Fibroblast of villous mesenchyme (primary cell): ENCODE data around the gene RAB4A. TPM values are rescaled to one million over a fixed set of nuclear protein-coding genes. Genes with fewer than 3 reads are reported as not detected.

Experiments
- DNase-seq: peaks from one replicate; pipeline ENCODE4 v3.0.0-alpha.2; 2010; ENCODE audit warnings: low read depth
- H3K4me3 ChIP-seq: 2 replicates; pipeline ENCODE4 v1.5.1; 2011; ENCODE audit warnings: low read depth, mild to moderate bottlenecking, low read length
- total RNA-seq: library from RNA; depleted of rRNA; stranded (reverse); fragments of >200 nt; gene quantifications from 2 replicates; pipeline ENCODE4 v1.2.3, GENCODE V29; 2012
- TF ChIP-seq, protein P1 (sequence below): IDR thresholded peaks from 2 replicates; pipeline ENCODE4 v1.5.1; 2012; ENCODE audit warnings: low read depth, mild to moderate bottlenecking, low read length; ENCODE audit not compliant: insufficient read depth

Gene RAB4A
- total RNA-seq, 1 donor, result 18.6 TPM

DNA sequence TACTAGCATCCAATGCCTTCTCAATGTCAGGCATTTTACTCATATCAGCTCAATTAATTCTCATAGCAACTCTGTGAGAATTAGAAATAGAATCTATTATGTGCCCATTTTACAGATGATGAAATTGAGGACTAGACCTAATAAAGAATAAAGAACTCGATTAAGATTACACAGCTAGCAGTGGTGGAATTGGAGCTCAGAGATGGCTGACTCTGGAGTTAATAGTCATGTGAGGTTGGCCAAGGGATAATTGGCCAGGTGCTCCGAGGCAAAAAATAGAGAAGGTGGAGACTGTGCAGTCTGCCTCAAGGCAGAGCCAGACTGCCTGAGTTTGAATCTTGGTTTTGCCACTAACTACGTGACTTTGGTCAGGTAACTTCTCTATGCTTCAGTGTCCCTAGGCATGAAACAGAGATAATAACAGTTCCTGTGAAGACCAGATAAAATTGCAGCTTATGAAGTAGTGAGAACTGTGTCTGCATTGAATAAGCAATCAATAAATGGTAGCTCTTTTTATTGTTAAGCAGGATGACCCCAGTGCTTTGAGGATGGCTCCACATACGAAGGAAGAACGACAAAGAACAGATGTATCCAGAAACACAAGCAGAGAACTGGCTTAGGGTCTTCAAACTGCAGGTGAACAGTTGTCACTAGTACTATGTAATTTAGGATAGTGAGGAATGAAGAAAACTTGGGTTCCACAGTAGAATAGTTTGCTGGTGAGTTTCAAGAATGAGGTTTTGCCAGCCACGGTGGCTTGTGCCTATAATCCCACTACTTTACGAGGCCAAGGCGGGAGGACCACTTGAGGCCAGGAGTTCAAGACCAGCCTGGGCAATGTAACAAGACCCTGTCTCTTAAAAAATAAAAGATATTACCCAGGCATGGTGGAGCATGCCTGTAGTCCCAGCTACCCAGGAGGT is 78.8 kb downstream of the RAB4A start:
- TF ChIP-seq, protein P1, sequence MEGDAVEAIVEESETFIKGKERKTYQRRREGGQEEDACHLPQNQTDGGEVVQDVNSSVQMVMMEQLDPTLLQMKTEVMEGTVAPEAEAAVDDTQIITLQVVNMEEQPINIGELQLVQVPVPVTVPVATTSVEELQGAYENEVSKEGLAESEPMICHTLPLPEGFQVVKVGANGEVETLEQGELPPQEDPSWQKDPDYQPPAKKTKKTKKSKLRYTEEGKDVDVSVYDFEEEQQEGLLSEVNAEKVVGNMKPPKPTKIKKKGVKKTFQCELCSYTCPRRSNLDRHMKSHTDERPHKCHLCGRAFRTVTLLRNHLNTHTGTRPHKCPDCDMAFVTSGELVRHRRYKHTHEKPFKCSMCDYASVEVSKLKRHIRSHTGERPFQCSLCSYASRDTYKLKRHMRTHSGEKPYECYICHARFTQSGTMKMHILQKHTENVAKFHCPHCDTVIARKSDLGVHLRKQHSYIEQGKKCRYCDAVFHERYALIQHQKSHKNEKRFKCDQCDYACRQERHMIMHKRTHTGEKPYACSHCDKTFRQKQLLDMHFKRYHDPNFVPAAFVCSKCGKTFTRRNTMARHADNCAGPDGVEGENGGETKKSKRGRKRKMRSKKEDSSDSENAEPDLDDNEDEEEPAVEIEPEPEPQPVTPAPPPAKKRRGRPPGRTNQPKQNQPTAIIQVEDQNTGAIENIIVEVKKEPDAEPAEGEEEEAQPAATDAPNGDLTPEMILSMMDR, result no peak
- H3K4me3 ChIP-seq, result no peak overlapping the region
- no peak for DNase-seq

DNA sequence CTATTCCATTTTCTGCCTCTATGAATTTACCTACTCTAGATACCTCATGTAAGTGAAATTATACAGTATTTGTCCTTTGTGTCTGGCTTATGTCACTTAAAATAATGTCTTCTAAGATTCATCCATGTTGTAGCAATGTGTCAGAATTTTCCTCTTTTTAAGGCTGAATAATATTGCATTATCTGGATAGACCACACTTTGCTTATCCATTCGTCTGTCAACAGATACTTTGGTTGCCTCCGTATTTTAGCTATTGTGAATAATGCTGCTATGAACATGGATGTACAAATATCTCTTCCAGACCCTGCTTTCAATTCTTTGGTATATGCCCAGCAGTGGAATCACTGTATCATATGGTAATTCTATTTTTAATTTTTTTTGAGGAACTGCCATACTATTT is 82.1 kb downstream of the RAB4A start:
- TF ChIP-seq, protein P1, result no peak
- DNase-seq, result no peak
- no peak overlapping the region for H3K4me3 ChIP-seq

DNA sequence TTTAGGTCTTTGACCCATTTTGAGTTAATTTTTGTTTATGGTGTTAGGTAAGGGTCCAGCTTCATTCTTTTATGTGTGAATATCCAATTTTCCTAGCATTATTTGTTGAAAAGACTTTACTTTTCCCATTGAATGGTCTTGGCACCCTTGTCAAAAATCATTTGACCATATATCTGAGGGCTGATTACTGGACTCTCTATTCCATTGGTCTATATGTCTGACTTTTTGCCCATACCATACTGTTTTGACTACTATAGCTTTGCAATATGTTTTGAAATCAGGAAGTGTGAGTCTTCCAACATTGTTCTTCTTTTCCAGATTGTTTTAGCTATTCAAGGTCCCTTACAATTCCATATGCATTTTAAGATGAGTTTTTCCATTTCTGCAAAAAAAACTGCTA is 83.3 kb downstream of the RAB4A start:
- no peak for DNase-seq
- TF ChIP-seq, protein P1, result no peak
- H3K4me3 ChIP-seq, result no peak overlapping the region

Other genes starting within 250 kb of the RAB4A start
- gene CCSAP, start 71.9 kb downstream of the RAB4A start, total RNA-seq, result 9.0 and 12.1 TPM in 2 replicates
- gene ACTA1, start 163.0 kb downstream of the RAB4A start, total RNA-seq, result not detected in 2 replicates
- 34.5 and 39.7 TPM in 2 replicates for gene NUP133, start 237.2 kb downstream of the RAB4A start, total RNA-seq